ENCODE data around the gene ZNF226.
"Not testable (repeated sequence)": the region's sequence is repeated elsewhere in the genome, so short reads cannot be mapped to it uniquely, and the experiment has no call there.

The ZNF226 gene

DNA sequence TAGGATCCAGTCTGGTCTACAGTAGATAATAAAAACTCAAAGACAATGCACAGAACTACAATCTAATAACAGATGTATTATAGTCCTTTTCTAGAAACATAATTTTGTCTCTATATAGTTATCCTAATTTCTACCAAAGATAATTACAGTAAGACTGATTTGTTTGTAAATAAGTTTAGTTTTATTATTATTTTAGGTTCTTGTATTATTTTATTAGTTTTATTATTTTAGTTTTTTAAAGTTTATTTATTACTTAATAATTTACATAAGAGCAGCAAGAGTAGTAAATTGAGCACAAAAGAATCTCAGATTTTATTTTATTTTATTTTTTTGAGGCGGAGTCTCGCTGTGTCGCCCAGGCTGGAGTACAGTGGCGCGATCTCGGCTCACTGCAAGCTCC lies 25.1 kb downstream of the ZNF226 start:
- TF ChIP-seq, protein P1, sequence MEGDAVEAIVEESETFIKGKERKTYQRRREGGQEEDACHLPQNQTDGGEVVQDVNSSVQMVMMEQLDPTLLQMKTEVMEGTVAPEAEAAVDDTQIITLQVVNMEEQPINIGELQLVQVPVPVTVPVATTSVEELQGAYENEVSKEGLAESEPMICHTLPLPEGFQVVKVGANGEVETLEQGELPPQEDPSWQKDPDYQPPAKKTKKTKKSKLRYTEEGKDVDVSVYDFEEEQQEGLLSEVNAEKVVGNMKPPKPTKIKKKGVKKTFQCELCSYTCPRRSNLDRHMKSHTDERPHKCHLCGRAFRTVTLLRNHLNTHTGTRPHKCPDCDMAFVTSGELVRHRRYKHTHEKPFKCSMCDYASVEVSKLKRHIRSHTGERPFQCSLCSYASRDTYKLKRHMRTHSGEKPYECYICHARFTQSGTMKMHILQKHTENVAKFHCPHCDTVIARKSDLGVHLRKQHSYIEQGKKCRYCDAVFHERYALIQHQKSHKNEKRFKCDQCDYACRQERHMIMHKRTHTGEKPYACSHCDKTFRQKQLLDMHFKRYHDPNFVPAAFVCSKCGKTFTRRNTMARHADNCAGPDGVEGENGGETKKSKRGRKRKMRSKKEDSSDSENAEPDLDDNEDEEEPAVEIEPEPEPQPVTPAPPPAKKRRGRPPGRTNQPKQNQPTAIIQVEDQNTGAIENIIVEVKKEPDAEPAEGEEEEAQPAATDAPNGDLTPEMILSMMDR (IDR thresholded peaks at IDR 0.05; ENCODE audit: extremely low read depth, insufficient read depth, missing control alignments): no peak
- DNase-seq (ENCODE audit: low spot score): no peak
- in situ Hi-C loops (cut with MboI; ENCODE audit: low pct_unique_long_range_greater_than_20kb, low sequenced_read_pairs, unreplicated experiment): no loop called here

- TF ChIP-seq, protein P1 (IDR thresholded peaks at IDR 0.05; ENCODE audit: extremely low read depth, insufficient read depth, missing control alignments): no peak
- in situ Hi-C loops (cut with MboI; ENCODE audit: low pct_unique_long_range_greater_than_20kb, low sequenced_read_pairs, unreplicated experiment): no loop called here
- DNase-seq (ENCODE audit: low spot score): no peak
These were observed 27.2 kb downstream of the ZNF226 start for GRCh38 chr19:44192127-44192526.

GRCh38 chr19:44196772-44197171 lies 31.9 kb downstream of the ZNF226 start:
- DNase-seq (ENCODE audit: low spot score): no peak
- in situ Hi-C loops (cut with MboI; ENCODE audit: low pct_unique_long_range_greater_than_20kb, low sequenced_read_pairs, unreplicated experiment): no loop called here
- TF ChIP-seq, protein P1 (IDR thresholded peaks at IDR 0.05; ENCODE audit: extremely low read depth, insufficient read depth, missing control alignments): no peak

GRCh38 chr19:44202470-44202869 lies 37.6 kb downstream of the ZNF226 start:
- in situ Hi-C loops (cut with MboI; ENCODE audit: low pct_unique_long_range_greater_than_20kb, low sequenced_read_pairs, unreplicated experiment): no loop called here
- TF ChIP-seq, protein P1 (IDR thresholded peaks at IDR 0.05; ENCODE audit: extremely low read depth, insufficient read depth, missing control alignments): no peak
- no peak for DNase-seq (ENCODE audit: low spot score)

DNA sequence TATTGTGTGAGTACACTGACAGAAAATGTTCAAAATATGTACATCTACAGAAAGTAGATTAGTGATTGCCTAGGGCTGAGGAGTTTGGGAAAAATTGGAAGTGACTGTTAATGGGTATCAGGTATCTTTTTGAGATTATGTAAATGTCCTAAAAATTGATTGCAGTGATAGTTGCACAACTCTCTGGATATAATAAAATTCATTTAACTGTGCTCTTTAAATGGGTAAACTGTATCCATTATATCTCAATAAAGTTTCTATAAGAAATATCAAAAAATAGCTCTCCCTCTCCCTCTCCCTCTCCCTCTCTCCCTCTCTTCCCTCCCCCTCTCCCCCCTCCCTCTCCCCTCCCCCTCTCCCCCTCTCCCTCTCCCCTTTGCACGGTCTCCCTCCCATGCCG lies 38.1 kb downstream of the ZNF226 start:
- no peak for DNase-seq (ENCODE audit: low spot score)
- in situ Hi-C loops (cut with MboI; ENCODE audit: low pct_unique_long_range_greater_than_20kb, low sequenced_read_pairs, unreplicated experiment): no loop called here

DNA sequence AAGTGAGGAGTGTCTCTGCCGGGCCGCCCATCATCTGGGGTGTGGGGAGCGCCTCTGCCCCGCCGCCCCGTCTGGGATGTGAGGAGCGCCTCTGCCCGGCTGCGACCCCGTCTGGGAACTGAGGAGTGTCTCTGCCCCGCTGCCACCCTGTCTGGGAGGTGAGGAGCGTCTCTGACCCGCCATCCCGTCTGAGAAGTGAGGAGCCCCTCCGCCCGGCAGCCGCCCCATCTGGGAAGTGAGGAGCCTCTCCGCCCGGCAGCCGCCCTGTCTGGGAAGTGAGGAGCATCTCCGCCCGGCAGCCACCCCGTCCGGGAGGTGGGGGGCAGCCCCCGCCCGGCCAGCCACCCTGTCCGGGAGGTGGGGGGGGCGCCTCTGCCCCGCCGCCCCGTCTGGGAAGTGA lies 39.0 kb downstream of the ZNF226 start:
- in situ Hi-C loops (cut with MboI; ENCODE audit: low pct_unique_long_range_greater_than_20kb, low sequenced_read_pairs, unreplicated experiment); DNase-seq (ENCODE audit: low spot score): not testable (repeated sequence)

More for the DNA sequence above, 38.1 kb downstream of the ZNF226 start:
- TF ChIP-seq, protein P1 (IDR thresholded peaks at IDR 0.05; ENCODE audit: extremely low read depth, insufficient read depth, missing control alignments): no peak

GRCh38 chr19:44204772-44205171 lies 39.9 kb downstream of the ZNF226 start:
- no peak for DNase-seq (ENCODE audit: low spot score)
- TF ChIP-seq, protein P1 (IDR thresholded peaks at IDR 0.05; ENCODE audit: extremely low read depth, insufficient read depth, missing control alignments): no peak
- in situ Hi-C loops (cut with MboI; ENCODE audit: low pct_unique_long_range_greater_than_20kb, low sequenced_read_pairs, unreplicated experiment): no loop called here
